Measurements from ENCODE around the gene ANKLE2. TPM values are rescaled to one million over a fixed set of nuclear protein-coding genes. Genes with fewer than 3 reads are reported as not detected.
"Not testable (repeated sequence)": the region's sequence is repeated elsewhere in the genome, so short reads cannot be mapped to it uniquely, and the experiment has no call there.

ANKLE2 gene
- total RNA-seq, 1 experiment from 2014 or later = 80.3 TPM

DNA sequence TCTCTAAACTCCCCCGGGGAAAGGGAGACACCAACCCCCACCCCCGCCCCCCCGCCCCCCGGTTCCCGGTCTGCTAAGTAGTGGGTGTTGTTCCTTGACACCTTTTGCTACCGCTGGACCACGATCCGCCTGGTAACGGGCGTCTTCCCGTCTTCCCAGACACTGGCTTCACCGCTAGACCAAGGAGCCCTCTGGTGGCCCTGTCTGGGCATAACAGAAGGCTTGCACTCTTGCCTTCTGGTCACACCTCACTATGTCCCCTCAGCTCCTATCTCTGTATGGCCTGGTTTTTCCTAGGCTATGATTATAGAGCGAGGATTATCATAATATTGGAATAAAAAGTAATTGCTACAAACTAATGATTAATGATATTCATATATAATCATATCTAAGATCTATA, 47.8 kb upstream of the ANKLE2 start:
- not testable (repeated sequence) for H4K8ac ChIP-seq (replicated peaks; ENCODE audit: insufficient read length, low read depth, low read length); H3K27ac Mint-ChIP-seq; H2BK5ac ChIP-seq (ENCODE audit: insufficient read length, low read length); H4K5ac ChIP-seq (ENCODE audit: insufficient read length, low read depth, low read length); H2BK120ac ChIP-seq (ENCODE audit: low read depth, low read length, poor library complexity, severe bottlenecking); H3T11ph ChIP-seq (ENCODE audit: low read length); H3K9ac ChIP-seq (ENCODE audit: extremely low read depth, insufficient read length, low read length); H4K20me1 ChIP-seq (ENCODE audit: control insufficient read depth, insufficient read depth, insufficient read length); H2BK12ac ChIP-seq (ENCODE audit: insufficient read length, low read depth, low read length); H3K14ac ChIP-seq (ENCODE audit: insufficient read depth, low read length); H3K79me2 ChIP-seq (ENCODE audit: insufficient read depth, low read length); H2AK5ac ChIP-seq (ENCODE audit: insufficient read length, low read length); H2BK20ac ChIP-seq (ENCODE audit: low read depth, low read length, poor library complexity, severe bottlenecking); H3K23ac ChIP-seq (ENCODE audit: insufficient read length, low read depth, low read length); H3K27ac ChIP-seq (ENCODE audit: insufficient read length, low read depth, low read length); H3K18ac ChIP-seq (ENCODE audit: insufficient read length, low read depth, low read length); H3K4me1 ChIP-seq (ENCODE audit: insufficient read depth, low read length); H4K91ac ChIP-seq (ENCODE audit: insufficient read length, low read depth, low read length); H3K4me1 Mint-ChIP-seq; H3K4me3 Mint-ChIP-seq; H3K27me3 Mint-ChIP-seq (ENCODE audit: low read depth); H2BK15ac ChIP-seq (ENCODE audit: low read depth, low read length); H2AFZ ChIP-seq (ENCODE audit: low read length); H3K4ac ChIP-seq (ENCODE audit: low read depth, low read length); H3K9me3 ChIP-seq (ENCODE audit: control insufficient read depth, low read depth, low read length); H3K27me3 ChIP-seq (ENCODE audit: insufficient read depth, low read length); H3K23me2 ChIP-seq (ENCODE audit: insufficient read length, low read depth, low read length, poor library complexity, severe bottlenecking); H3K4me2 ChIP-seq (ENCODE audit: insufficient read depth, insufficient read length, low read length); H3K56ac ChIP-seq (ENCODE audit: insufficient read length, low read depth, low read length); H3K79me1 ChIP-seq (ENCODE audit: insufficient read depth, low read depth, low read length, poor library complexity, severe bottlenecking)
- TF ChIP-seq, protein P1, sequence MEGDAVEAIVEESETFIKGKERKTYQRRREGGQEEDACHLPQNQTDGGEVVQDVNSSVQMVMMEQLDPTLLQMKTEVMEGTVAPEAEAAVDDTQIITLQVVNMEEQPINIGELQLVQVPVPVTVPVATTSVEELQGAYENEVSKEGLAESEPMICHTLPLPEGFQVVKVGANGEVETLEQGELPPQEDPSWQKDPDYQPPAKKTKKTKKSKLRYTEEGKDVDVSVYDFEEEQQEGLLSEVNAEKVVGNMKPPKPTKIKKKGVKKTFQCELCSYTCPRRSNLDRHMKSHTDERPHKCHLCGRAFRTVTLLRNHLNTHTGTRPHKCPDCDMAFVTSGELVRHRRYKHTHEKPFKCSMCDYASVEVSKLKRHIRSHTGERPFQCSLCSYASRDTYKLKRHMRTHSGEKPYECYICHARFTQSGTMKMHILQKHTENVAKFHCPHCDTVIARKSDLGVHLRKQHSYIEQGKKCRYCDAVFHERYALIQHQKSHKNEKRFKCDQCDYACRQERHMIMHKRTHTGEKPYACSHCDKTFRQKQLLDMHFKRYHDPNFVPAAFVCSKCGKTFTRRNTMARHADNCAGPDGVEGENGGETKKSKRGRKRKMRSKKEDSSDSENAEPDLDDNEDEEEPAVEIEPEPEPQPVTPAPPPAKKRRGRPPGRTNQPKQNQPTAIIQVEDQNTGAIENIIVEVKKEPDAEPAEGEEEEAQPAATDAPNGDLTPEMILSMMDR (conservative IDR thresholded peaks at IDR 0.05) = peak; percentile 61
- Mint-ChIP-seq H3K36me3 (ENCODE audit: insufficient read depth in 1 of 3, low read depth in 3 of 3) (peaks cover 70 to 84% (median 83%) of the 10 kb centered on the region in 3 experiments), H3K9me3 (peaks cover 14 to 18% of the 10 kb centered on the region in 2 experiments)
- peak; percentile 70 for DNase-seq
- no CpG with 5 or more reads among the region's 13 CpGs for WGBS (ENCODE audit: extremely low coverage, insufficient read length, low lambda C conversion rate)
